DOHH2 (cell line): ENCODE data around the gene DENND1A.

Source experiments
- H3F3A ChIP-seq: fragments of 200-600 bp; sonication (generic), shearing (Covaris generic); 2 replicates; pipeline ENCODE4 v1.6.0; 2016; ENCODE audit warnings: antibody characterized with exemption, mild to moderate bottlenecking; ENCODE audit not compliant: control insufficient read depth, insufficient read depth
- H3K27ac ChIP-seq: fragments of 200-600 bp; sonication (generic); 2 replicates; pipeline ENCODE4 v1.5.1; 2014; ENCODE audit warnings: low read depth, mild to moderate bottlenecking, low read length, moderate library complexity
- H3K27me3 ChIP-seq: fragments of 200-600 bp; sonication (generic); 2 replicates; pipeline ENCODE4 v1.6.1; 2014; ENCODE audit warnings: mild to moderate bottlenecking, low read length, mixed read lengths; ENCODE audit not compliant: control insufficient read depth
- H3K36me3 ChIP-seq: fragments of 200-600 bp; sonication (generic); 2 replicates; pipeline ENCODE4 v1.6.1; 2014; ENCODE audit warnings: mild to moderate bottlenecking, low read length, moderate library complexity, mixed read lengths; ENCODE audit not compliant: control insufficient read depth
- H3K4me1 ChIP-seq: fragments of 200-600 bp; sonication (generic); 2 replicates; pipeline ENCODE4 v1.6.1; 2014; ENCODE audit warnings: mild to moderate bottlenecking, low read length, mixed read lengths; ENCODE audit not compliant: control insufficient read depth
- H3K4me2 ChIP-seq: fragments of 200-600 bp; sonication (generic); 2 replicates; pipeline ENCODE4 v1.6.0; 2014; ENCODE audit warnings: mild to moderate bottlenecking, low read length, moderate library complexity
- H3K4me3 ChIP-seq: fragments of 200-600 bp; sonication (generic); 2 replicates; pipeline ENCODE4 v1.5.1; 2014; ENCODE audit warnings: mild to moderate bottlenecking, low read length, mixed read lengths
- H3K79me2 ChIP-seq: fragments of 200-600 bp; sonication (generic); 2 replicates; pipeline ENCODE4 v1.6.1; 2014; ENCODE audit warnings: mild to moderate bottlenecking, low read length, mixed read lengths; ENCODE audit not compliant: control insufficient read depth
- H3K9me2 ChIP-seq: fragments of 200-600 bp; sonication (generic); replicated peaks from 2 replicates; pipeline ENCODE4 v1.6.1; 2014; ENCODE audit warnings: mild to moderate bottlenecking, low read length, mixed read lengths; ENCODE audit not compliant: control insufficient read depth
- H3K9me3 ChIP-seq: fragments of 200-600 bp; sonication (generic); 2 replicates; pipeline ENCODE4 v1.6.1; 2014; ENCODE audit warnings: antibody characterized with exemption, low read length, mixed read lengths; ENCODE audit not compliant: control insufficient read depth, insufficient read depth
- H4K20me1 ChIP-seq: fragments of 200-600 bp; sonication (generic); 2 replicates; pipeline ENCODE4 v1.6.0; 2014; ENCODE audit warnings: low read depth, mild to moderate bottlenecking, antibody characterized with exemption, low read length, moderate library complexity; ENCODE audit not compliant: control insufficient read depth, insufficient read depth
- CTCF ChIP-seq: fragments of 200-600 bp; sonication (generic); IDR thresholded peaks from one replicate; pipeline ENCODE4 v1.5.1; 2014; ENCODE audit warnings: antibody characterized with exemption, mild to moderate bottlenecking, low read depth, low read length; ENCODE audit not compliant: poor library complexity, severe bottlenecking
- EZH2phosphoT487 ChIP-seq: fragments of 200-600 bp; sonication (generic); IDR thresholded peaks from 2 replicates; pipeline ENCODE4 v1.6.1; 2017; ENCODE audit warnings: borderline replicate concordance, mild to moderate bottlenecking, antibody characterized with exemption, low read length, moderate library complexity, mixed read lengths

DENND1A gene

GRCh38 chr9:123923884-123924283 is 6.0 kb downstream of the DENND1A start:
- H4K20me1 ChIP-seq, result peaks cover 6% of the 10 kb centered on the region; the same call in 1 of the 2 replicates
- no peaks in the 10 kb centered on the region; the same call in 1 of the 2 replicates for H3F3A ChIP-seq
- H3K9me2 ChIP-seq, result no peaks in the 10 kb centered on the region
- H3K79me2 ChIP-seq, result peaks cover 76% of the 10 kb centered on the region
- H3K4me2 ChIP-seq, result no peak overlapping the region
- no peak overlapping the region for H3K4me3 ChIP-seq
- peaks cover 23% of the 10 kb centered on the region for H3K4me1 ChIP-seq
- no peaks in the 10 kb centered on the region for H3K27me3 ChIP-seq
- TF ChIP-seq EZH2phosphoT487, result no peak
- no peak for TF ChIP-seq CTCF
- no peak overlapping the region for H3K27ac ChIP-seq
- no peaks in the 10 kb centered on the region for H3K36me3 ChIP-seq
- no peaks in the 10 kb centered on the region; the same call in 1 of the 2 replicates for H3K9me3 ChIP-seq

GRCh38 chr9:123923377-123923776 is 6.5 kb downstream of the DENND1A start:
- no peak overlapping the region for H3K4me3 ChIP-seq
- no peaks in the 10 kb centered on the region; the same call in 1 of the 2 replicates for H3K9me3 ChIP-seq
- H3K9me2 ChIP-seq, result no peaks in the 10 kb centered on the region
- no peaks in the 10 kb centered on the region; the same call in 1 of the 2 replicates for H3F3A ChIP-seq
- H3K4me1 ChIP-seq, result peaks cover 18% of the 10 kb centered on the region
- H3K27me3 ChIP-seq, result no peaks in the 10 kb centered on the region
- no peak overlapping the region for H3K27ac ChIP-seq
- H3K79me2 ChIP-seq, result peaks cover 75% of the 10 kb centered on the region
- no peak overlapping the region for H3K4me2 ChIP-seq
- H3K36me3 ChIP-seq, result no peaks in the 10 kb centered on the region
- no peak for TF ChIP-seq CTCF
- TF ChIP-seq EZH2phosphoT487, result no peak
- peaks cover 6% of the 10 kb centered on the region; the same call in 1 of the 2 replicates for H4K20me1 ChIP-seq

- no peaks in the 10 kb centered on the region; the same call in 1 of the 2 replicates for H3F3A ChIP-seq
- peaks cover 6% of the 10 kb centered on the region; the same call in 1 of the 2 replicates for H4K20me1 ChIP-seq
- H3K27me3 ChIP-seq, result no peaks in the 10 kb centered on the region
- H3K4me2 ChIP-seq, result no peak overlapping the region
- no peaks in the 10 kb centered on the region for H3K9me2 ChIP-seq
- no peaks in the 10 kb centered on the region; the same call in 1 of the 2 replicates for H3K9me3 ChIP-seq
- TF ChIP-seq EZH2phosphoT487 (no peak), CTCF (no peak)
- peaks cover 72% of the 10 kb centered on the region for H3K79me2 ChIP-seq
- peaks cover 13% of the 10 kb centered on the region for H3K4me1 ChIP-seq
- no peak overlapping the region for H3K4me3 ChIP-seq
- H3K36me3 ChIP-seq, result no peaks in the 10 kb centered on the region
- H3K27ac ChIP-seq, result no peak overlapping the region
Observed at GRCh38 chr9:123922911-123923310, 7.0 kb downstream of the DENND1A start.
